ENCODE data around the gene LRP1B. TPM values are rescaled to one million over a fixed set of nuclear protein-coding genes. Genes with fewer than 3 reads are reported as not detected.

LRP1B gene
- total RNA-seq, 4 donors from 2014 or later, result 3.3 to 11.1 (median 4.6) TPM

- no peaks in the 10 kb centered on the region for H3K27me3 ChIP-seq
- ATAC-seq (no peak), DNase-seq (no peak)
- H3K4me1 ChIP-seq, result no peaks in the 10 kb centered on the region
- no peaks in the 10 kb centered on the region for H3K36me3 ChIP-seq
- no peak overlapping the region for H3K4me3 ChIP-seq
- TF ChIP-seq CTCF (IDR thresholded peaks at IDR 0.05 in 4 of 5, conservative IDR thresholded peaks at IDR 0.05 in 1 of 5) (no peak), POLR2A (IDR thresholded peaks at IDR 0.05) (no peak)
- no peak overlapping the region for H3K27ac ChIP-seq
- intact Hi-C loops (cut with DNase I; ENCODE audit: low total_unique reads) (no loop called here), in situ Hi-C loops (cut with MboI; ENCODE audit: low sequenced_read_pairs in 4 of 4) (no loop called here)
- H3K9me3 ChIP-seq, result no peaks in the 10 kb centered on the region
Measured at GRCh38 chr2:141048951-141049350, 1081.9 kb downstream of the LRP1B start.

- H3K4me1 ChIP-seq, result no peaks in the 10 kb centered on the region
- DNase-seq (no peak), ATAC-seq (no peak)
- H3K4me3 ChIP-seq, result no peak overlapping the region
- H3K27me3 ChIP-seq, result no peaks in the 10 kb centered on the region
- no peak overlapping the region for H3K27ac ChIP-seq
- no peaks in the 10 kb centered on the region for H3K9me3 ChIP-seq
- in situ Hi-C loops (cut with MboI; ENCODE audit: low sequenced_read_pairs in 4 of 4) (no loop called here), intact Hi-C loops (cut with DNase I; ENCODE audit: low total_unique reads) (no loop called here)
- H3K36me3 ChIP-seq, result no peaks in the 10 kb centered on the region
- TF ChIP-seq CTCF (IDR thresholded peaks at IDR 0.05 in 4 of 5, conservative IDR thresholded peaks at IDR 0.05 in 1 of 5) (no peak), POLR2A (IDR thresholded peaks at IDR 0.05) (no peak)
Measured at GRCh38 chr2:141041281-141041680, 1089.5 kb downstream of the LRP1B start.

DNA sequence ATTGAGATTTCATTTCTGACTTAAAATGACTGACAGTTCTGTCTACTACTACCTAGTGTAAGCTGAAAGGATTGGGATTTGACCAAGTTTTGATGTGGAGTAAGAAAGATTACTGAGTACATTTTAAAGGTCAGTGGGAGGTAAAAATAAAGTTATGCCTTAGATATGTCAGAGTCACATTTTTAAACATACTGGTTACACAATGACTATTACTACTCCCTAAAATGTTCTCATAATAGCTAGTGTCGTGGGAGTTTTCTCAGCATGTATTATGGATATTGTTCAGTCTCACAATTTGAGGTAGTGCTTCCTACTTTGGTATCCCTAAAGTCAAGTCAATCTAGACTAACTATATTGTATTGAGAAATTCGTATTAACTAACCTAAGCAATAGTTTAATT is 1092.5 kb downstream of the LRP1B start:
- in situ Hi-C loops (cut with MboI; ENCODE audit: low sequenced_read_pairs in 4 of 4) (no loop called here), intact Hi-C loops (cut with DNase I; ENCODE audit: low total_unique reads) (no loop called here)
- TF ChIP-seq CTCF (IDR thresholded peaks at IDR 0.05 in 4 of 5, conservative IDR thresholded peaks at IDR 0.05 in 1 of 5) (no peak), POLR2A (IDR thresholded peaks at IDR 0.05) (no peak)
- Histone ChIP-seq H3K9me3 (no peaks in the 10 kb centered on the region), H3K27ac (no peak overlapping the region), H3K4me1 (no peaks in the 10 kb centered on the region), H3K36me3 (no peaks in the 10 kb centered on the region), H3K27me3 (no peaks in the 10 kb centered on the region), H3K4me3 (no peak overlapping the region)
- ATAC-seq (no peak), DNase-seq (no peak)

DNA sequence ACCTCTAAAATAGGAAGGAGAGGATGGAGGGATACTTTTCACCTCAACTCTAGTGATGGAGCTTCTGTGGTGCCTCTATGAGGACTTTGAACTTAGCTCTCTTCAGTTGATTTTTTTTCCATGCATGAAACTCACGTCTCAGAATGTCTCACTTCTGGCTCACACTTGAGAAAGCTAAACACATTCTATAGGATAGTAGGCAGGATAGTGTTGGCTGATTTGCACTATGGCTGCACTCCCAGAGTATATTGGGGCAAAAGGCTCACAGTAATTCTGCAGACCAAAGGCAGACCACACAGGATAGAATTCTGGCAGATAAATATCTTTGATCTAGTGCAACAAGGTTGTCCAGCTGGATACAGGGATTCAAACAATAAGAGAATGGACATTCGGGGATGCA is 1093.5 kb downstream of the LRP1B start:
- Histone ChIP-seq H3K27ac (no peak overlapping the region), H3K9me3 (no peaks in the 10 kb centered on the region), H3K4me3 (no peak overlapping the region), H3K27me3 (no peaks in the 10 kb centered on the region), H3K4me1 (no peaks in the 10 kb centered on the region), H3K36me3 (no peaks in the 10 kb centered on the region)
- TF ChIP-seq CTCF (IDR thresholded peaks at IDR 0.05 in 4 of 5, conservative IDR thresholded peaks at IDR 0.05 in 1 of 5) (no peak), POLR2A (IDR thresholded peaks at IDR 0.05) (no peak)
- DNase-seq (no peak), ATAC-seq (no peak)
- in situ Hi-C loops (cut with MboI; ENCODE audit: low sequenced_read_pairs in 4 of 4) (no loop called here), intact Hi-C loops (cut with DNase I; ENCODE audit: low total_unique reads) (no loop called here)

DNA sequence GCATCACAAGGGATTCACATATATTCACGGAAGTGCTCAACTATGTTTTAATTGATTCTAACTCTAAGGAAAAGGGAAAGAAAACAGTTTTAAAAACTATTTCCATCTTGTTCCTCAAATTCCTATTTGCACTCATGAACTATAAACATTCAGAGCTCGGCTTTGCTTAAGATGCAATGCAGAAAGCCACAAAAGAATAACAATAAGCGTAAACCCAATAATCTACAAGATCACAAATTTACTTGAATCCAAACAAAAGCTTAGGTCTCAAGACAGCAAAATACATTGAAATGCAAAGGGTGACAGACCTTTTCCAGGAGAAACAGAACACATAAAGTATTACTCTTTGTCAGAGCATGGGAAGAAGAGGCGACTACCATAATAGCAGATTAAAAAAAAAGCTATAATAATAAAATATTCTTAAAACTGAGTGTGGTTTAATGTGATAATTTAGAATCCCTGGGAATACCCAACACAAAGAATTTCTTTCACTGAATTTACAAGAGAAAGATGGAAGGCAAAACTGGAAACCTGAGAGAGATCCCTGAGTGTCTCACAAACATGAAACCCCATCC is 1094.9 kb downstream of the LRP1B start:
- Histone ChIP-seq H3K4me1 (no peaks in the 10 kb centered on the region), H3K27ac (no peak overlapping the region), H3K9me3 (no peaks in the 10 kb centered on the region), H3K27me3 (no peaks in the 10 kb centered on the region), H3K4me3 (no peak overlapping the region), H3K36me3 (no peaks in the 10 kb centered on the region)
- intact Hi-C loops (cut with DNase I; ENCODE audit: low total_unique reads), result no loop called here
- ATAC-seq (no peak), DNase-seq (no peak)
- TF ChIP-seq CTCF (IDR thresholded peaks at IDR 0.05 in 4 of 5, conservative IDR thresholded peaks at IDR 0.05 in 1 of 5), result no peak
- TF ChIP-seq POLR2A (IDR thresholded peaks at IDR 0.05), result no peak
- in situ Hi-C loops (cut with MboI; ENCODE audit: low sequenced_read_pairs in 4 of 4), result no loop called here
